AG04450 (cell line): ENCODE measurements around the gene SEC62. TPM values are rescaled to one million over a fixed set of nuclear protein-coding genes. Genes with fewer than 3 reads are reported as not detected.

Experiments
- CTCF ChIA-PET: fragments of 300-600, 350-600 bp; formaldehyde crosslinking; extraction: SDS; loops from one replicate; lab custom pipeline; 2022; ENCODE audit warnings: antibody characterized with exemption, inconsistent platforms; lab: Charles Lee
- POLR2A ChIA-PET: fragments of 350-600 bp; formaldehyde crosslinking; extraction: SDS; loops from one replicate; lab custom pipeline; 2021; ENCODE audit warnings: antibody characterized with exemption, inconsistent platforms; lab: Yijun Ruan, JAX
- DNase-seq: peaks from one replicate; pipeline ENCODE4 v3.0.0-alpha.2; 2011; ENCODE audit warnings: low read depth, low spot score
- H3K27ac ChIP-seq: one replicate; pipeline ENCODE4 v1.5.1; 2012; ENCODE audit warnings: low read depth, low read length, control low read depth
- H3K27me3 ChIP-seq: one replicate; pipeline ENCODE4 v1.6.0; 2012; ENCODE audit warnings: low read length; ENCODE audit not compliant: control insufficient read depth, insufficient read depth
- H3K4me3 ChIP-seq: 2 replicates; pipeline ENCODE4 v1.5.1; 2011; ENCODE audit warnings: mild to moderate bottlenecking, low read depth, low read length, control low read depth
- H3K9me3 ChIP-seq: 2 replicates; pipeline ENCODE4 v1.5.1; 2012; ENCODE audit warnings: low read length; ENCODE audit not compliant: control insufficient read depth, insufficient read depth
- polyA plus RNA-seq: library from polyadenylated mRNA; depleted of rRNA; stranded (reverse); fragments of >200 nt; gene quantifications from 2 replicates; pipeline ENCODE4 v1.2.3, GENCODE V29; 2011
- TF ChIP-seq, protein P1 (sequence below): IDR thresholded peaks from 2 replicates; pipeline ENCODE4 v1.5.1; 2011; ENCODE audit warnings: low read depth, low read length, control low read depth, inconsistent platforms

The SEC62 gene
- polyA plus RNA-seq, 1 experiment = 109 TPM

DNA sequence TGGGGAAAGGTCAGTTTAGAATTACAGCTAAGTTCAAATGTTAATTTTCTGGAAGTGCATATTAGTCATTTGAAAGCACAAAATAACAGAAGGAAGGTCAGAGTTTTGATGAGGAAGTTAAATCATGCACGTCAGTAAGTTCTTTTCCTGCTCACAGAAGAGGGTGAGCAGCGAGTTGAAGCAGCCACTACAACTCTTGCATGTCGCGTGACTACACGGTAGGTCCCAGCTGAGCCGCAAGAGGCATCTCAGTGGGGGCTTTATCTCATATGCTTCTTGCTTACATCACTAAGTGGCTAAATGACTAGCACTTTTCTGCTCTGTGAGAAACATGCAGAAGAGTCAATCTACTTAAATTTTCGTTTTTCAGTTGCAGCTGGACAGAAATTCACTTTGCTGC is 21.3 kb upstream of the SEC62 start:
- POLR2A ChIA-PET = no interaction called here
- Histone ChIP-seq H3K27ac (no peak overlapping the region), H3K9me3 (no peaks in the 10 kb centered on the region), H3K4me3 (no peak overlapping the region), H3K27me3 (peaks cover 13% of the 10 kb centered on the region)
- DNase-seq = no peak
- CTCF ChIA-PET = no interaction called here
- TF ChIP-seq, protein P1, sequence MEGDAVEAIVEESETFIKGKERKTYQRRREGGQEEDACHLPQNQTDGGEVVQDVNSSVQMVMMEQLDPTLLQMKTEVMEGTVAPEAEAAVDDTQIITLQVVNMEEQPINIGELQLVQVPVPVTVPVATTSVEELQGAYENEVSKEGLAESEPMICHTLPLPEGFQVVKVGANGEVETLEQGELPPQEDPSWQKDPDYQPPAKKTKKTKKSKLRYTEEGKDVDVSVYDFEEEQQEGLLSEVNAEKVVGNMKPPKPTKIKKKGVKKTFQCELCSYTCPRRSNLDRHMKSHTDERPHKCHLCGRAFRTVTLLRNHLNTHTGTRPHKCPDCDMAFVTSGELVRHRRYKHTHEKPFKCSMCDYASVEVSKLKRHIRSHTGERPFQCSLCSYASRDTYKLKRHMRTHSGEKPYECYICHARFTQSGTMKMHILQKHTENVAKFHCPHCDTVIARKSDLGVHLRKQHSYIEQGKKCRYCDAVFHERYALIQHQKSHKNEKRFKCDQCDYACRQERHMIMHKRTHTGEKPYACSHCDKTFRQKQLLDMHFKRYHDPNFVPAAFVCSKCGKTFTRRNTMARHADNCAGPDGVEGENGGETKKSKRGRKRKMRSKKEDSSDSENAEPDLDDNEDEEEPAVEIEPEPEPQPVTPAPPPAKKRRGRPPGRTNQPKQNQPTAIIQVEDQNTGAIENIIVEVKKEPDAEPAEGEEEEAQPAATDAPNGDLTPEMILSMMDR = no peak

DNA sequence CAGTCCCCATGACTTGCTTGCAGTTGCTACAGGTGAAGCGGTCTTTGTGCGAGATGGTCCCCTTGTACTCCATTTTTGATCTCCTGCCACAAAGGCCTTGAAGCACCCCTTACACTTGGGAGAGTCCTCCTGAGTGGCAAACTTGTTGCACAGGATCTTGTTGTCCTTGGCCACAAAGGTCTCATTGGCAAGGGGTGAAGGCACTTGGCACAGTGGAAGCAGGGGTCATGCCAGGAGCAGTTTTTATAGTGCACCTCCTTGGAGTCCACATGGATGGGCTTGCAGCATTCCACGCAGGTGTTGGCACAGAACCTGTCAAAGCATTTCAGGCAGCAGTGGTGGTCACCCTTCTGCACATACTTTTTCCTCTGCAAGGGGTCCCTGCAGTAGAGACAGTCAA is 20.3 kb upstream of the SEC62 start:
- POLR2A ChIA-PET = no interaction called here
- Histone ChIP-seq H3K27me3 (peaks cover 18% of the 10 kb centered on the region), H3K27ac (no peak overlapping the region), H3K4me3 (no peak overlapping the region), H3K9me3 (no peaks in the 10 kb centered on the region)
- TF ChIP-seq, protein P1 = no peak
- no peak for DNase-seq
- CTCF ChIA-PET = no interaction called here

DNA sequence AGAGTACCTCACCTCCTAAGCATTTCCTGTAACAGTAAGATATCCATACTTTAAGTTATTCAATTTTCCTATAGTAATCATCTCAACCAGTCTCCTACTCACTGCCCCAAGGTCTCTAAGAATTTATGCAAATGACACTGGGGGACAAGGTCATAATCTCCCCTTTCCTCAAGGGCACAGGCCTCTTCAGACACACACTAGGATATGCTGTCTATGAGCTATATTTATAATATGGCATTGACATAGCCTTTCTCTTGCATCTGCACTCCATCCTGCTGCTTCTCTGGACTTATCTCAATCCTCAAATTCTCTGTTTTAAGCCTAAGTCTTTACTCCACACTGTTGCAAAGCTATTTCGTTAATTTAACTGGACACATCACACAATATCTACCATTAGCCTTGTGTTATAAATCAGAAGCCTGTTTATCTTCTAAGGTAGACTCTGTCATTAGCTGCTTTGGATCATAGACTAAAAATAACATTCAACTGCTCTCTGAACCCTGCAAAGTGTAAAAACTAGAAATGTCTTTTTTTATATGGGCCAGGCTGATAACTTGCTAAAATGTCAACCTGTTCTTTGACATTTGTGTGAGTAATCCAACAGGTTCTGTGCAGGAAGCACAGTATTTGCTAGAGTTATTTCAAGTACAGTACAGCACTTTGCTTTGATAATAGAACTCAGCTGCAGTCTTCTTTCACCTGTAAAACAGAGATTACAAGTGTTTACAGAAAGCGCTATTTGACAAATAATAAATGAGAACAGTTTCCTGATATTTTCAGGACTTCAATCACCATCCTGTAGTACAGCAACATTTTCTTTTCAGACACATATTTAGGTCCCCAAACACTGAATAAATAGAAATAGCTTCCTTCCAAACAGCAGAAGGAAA is 17.8 kb upstream of the SEC62 start:
- TF ChIP-seq, protein P1 = no peak
- Histone ChIP-seq H3K27me3 (peaks cover 18% of the 10 kb centered on the region), H3K27ac (no peak overlapping the region), H3K4me3 (no peak overlapping the region), H3K9me3 (no peaks in the 10 kb centered on the region)
- ChIA-PET CTCF (no interaction called here), POLR2A (no interaction called here)
- DNase-seq = no peak

DNA sequence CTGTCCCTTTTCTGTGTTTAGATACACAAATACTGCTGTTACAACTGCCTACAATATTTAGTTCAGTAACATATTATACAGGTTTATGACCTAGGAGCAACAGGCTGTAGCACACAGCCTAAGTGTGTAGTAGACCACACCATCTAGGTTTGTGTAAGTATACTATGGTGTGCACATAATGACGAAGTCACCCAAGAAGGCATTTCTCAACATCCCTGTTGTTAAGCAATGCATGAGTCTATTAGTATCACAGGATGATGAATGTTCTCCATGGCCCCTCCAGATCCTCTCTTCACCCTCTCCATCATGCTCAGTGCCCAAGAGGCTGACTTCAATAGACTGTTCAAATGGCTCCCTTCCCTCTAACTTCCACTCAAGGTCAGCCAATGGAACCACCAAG is 14.6 kb upstream of the SEC62 start:
- no peak for DNase-seq
- Histone ChIP-seq H3K27me3 (peaks cover 15% of the 10 kb centered on the region), H3K4me3 (no peak overlapping the region), H3K9me3 (no peaks in the 10 kb centered on the region), H3K27ac (no peak overlapping the region)
- TF ChIP-seq, protein P1 = no peak
- ChIA-PET POLR2A (no interaction called here), CTCF (no interaction called here)

- Histone ChIP-seq H3K9me3 (no peaks in the 10 kb centered on the region), H3K27ac (no peak overlapping the region), H3K4me3 (no peak overlapping the region), H3K27me3 (peaks cover 10% of the 10 kb centered on the region)
- TF ChIP-seq, protein P1 = no peak
- POLR2A ChIA-PET = no interaction called here
- CTCF ChIA-PET = no interaction called here
- DNase-seq = no peak
These were observed 13.0 kb upstream of the SEC62 start for GRCh38 chr3:169953462-169954141.
